GF-D8 (cell line): ENCODE data around the gene USP21.

Experiments
- DNase-seq: peaks from one replicate; lab custom pipeline; 2025; lab: John Stamatoyannopoulos, UW

The USP21 gene

GRCh38 chr1:161137881-161138280 lies 21.4 kb upstream of the USP21 start:
- no peak for DNase-seq

GRCh38 chr1:161138431-161138830 lies 20.9 kb upstream of the USP21 start:
- DNase-seq: no peak

GRCh38 chr1:161139766-161140165 lies 19.5 kb upstream of the USP21 start:
- peak; percentile 16 for DNase-seq

GRCh38 chr1:161140755-161141400 lies 18.4 kb upstream of the USP21 start:
- no peak for DNase-seq

- DNase-seq: no peak
Observed at GRCh38 chr1:161145832-161146231, 13.5 kb upstream of the USP21 start.

- DNase-seq: no peak
Observed at GRCh38 chr1:161153176-161153575, 6.1 kb upstream of the USP21 start.

- peak; percentile 75 for DNase-seq
Observed at GRCh38 chr1:161153682-161154337, 5.5 kb upstream of the USP21 start, which contains the start of gene UFC1. TSS of gene UFC1 (plus strand) at chr1:161153978. CDS start at chr1:161153998, 20 bp downstream.

GRCh38 chr1:161157867-161158266 lies 1.4 kb upstream of the USP21 start:
- DNase-seq: no peak

- DNase-seq: no peak
Observed at GRCh38 chr1:161158316-161159010, 837 bp upstream of the USP21 start.

- no peak for DNase-seq
Observed at GRCh38 chr1:161159913-161160243, 578 bp downstream of the USP21 start.

GRCh38 chr1:161160671-161161145 lies 1.4 kb downstream of the USP21 start:
- DNase-seq: no peak

GRCh38 chr1:161161652-161162051 lies 2.4 kb downstream of the USP21 start:
- DNase-seq: no peak

- no peak for DNase-seq
Observed at GRCh38 chr1:161162052-161162451, 2.8 kb downstream of the USP21 start.

- DNase-seq: no peak
Observed at GRCh38 chr1:161162806-161163205, 3.5 kb downstream of the USP21 start.

- no peak for DNase-seq
Observed at GRCh38 chr1:161163793-161164192, 4.5 kb downstream of the USP21 start.

- no peak for DNase-seq
Observed at GRCh38 chr1:161164901-161165610, 5.8 kb downstream of the USP21 start.

- DNase-seq: peak; percentile 94
Observed at GRCh38 chr1:161165742-161166668, 6.7 kb downstream of the USP21 start, which contains the start of gene PPOX. TSS of gene PPOX (plus strand) at chr1:161166426. CDS start at chr1:161166848, 422 bp downstream.

GRCh38 chr1:161166669-161167548 lies 7.6 kb downstream of the USP21 start:
- DNase-seq: no peak

GRCh38 chr1:161168906-161169305 lies 9.6 kb downstream of the USP21 start:
- no peak for DNase-seq

- DNase-seq: no peak
Observed at GRCh38 chr1:161171191-161171590, 11.9 kb downstream of the USP21 start.
